GM18526 (cell line): Measurements from ENCODE around the gene AIF1L.

Experiments used
- POLR2A ChIP-seq: IDR thresholded peaks from 3 replicates; pipeline ENCODE4 v1.6.1; 2011; ENCODE audit not compliant: insufficient read length; ENCODE audit errors: extremely low read depth

AIF1L gene

GRCh38 chr9:131120620-131121228 is 24.4 kb downstream of the AIF1L start:
- no peak for TF ChIP-seq POLR2A

GRCh38 chr9:131121346-131121745 is 25.0 kb downstream of the AIF1L start:
- TF ChIP-seq POLR2A: no peak

- TF ChIP-seq POLR2A: no peak
These were observed 25.8 kb downstream of the AIF1L start for GRCh38 chr9:131122158-131122557.

GRCh38 chr9:131125038-131125287 is 28.6 kb downstream of the AIF1L start:
- TF ChIP-seq POLR2A: no peak

GRCh38 chr9:131125288-131126058 is 29.1 kb downstream of the AIF1L start, which contains the start of gene NUP214:
Gene NUP214, plus strand, starts transcription at chr9:131125586. Its CDS starts 119 bp downstream, at chr9:131125705.
- peak; percentile 95 for TF ChIP-seq POLR2A

- TF ChIP-seq POLR2A: no peak
These were observed 29.7 kb downstream of the AIF1L start for GRCh38 chr9:131126059-131126426.

GRCh38 chr9:131129183-131129582 is 32.9 kb downstream of the AIF1L start:
- TF ChIP-seq POLR2A: no peak

- no peak for TF ChIP-seq POLR2A
These were observed 42.3 kb downstream of the AIF1L start for GRCh38 chr9:131138676-131139075.

- TF ChIP-seq POLR2A: no peak
These were observed 43.8 kb downstream of the AIF1L start for GRCh38 chr9:131140112-131140511.

GRCh38 chr9:131140550-131140949 is 44.2 kb downstream of the AIF1L start:
- no peak for TF ChIP-seq POLR2A

- TF ChIP-seq POLR2A: no peak
These were observed 45.8 kb downstream of the AIF1L start for GRCh38 chr9:131142160-131142559.

- no peak for TF ChIP-seq POLR2A
These were observed 47.9 kb downstream of the AIF1L start for GRCh38 chr9:131144201-131144600.

GRCh38 chr9:131145245-131145644 is 48.9 kb downstream of the AIF1L start:
- TF ChIP-seq POLR2A: no peak

- TF ChIP-seq POLR2A: no peak
These were observed 49.9 kb downstream of the AIF1L start for GRCh38 chr9:131146186-131146585.

GRCh38 chr9:131148276-131148675 is 51.9 kb downstream of the AIF1L start:
- no peak for TF ChIP-seq POLR2A

- no peak for TF ChIP-seq POLR2A
These were observed 52.8 kb downstream of the AIF1L start for GRCh38 chr9:131148966-131149687.

GRCh38 chr9:131149688-131150053 is 53.3 kb downstream of the AIF1L start:
- no peak for TF ChIP-seq POLR2A

- TF ChIP-seq POLR2A: no peak
These were observed 57.3 kb downstream of the AIF1L start for GRCh38 chr9:131153595-131153994.
